Measurements from ENCODE around the gene PRR22.
"Not testable (repeated sequence)": the region's sequence is repeated elsewhere in the genome, so short reads cannot be mapped to it uniquely, and the experiment has no call there.

Gene PRR22

GRCh38 chr19:5789886-5790558 is 5.5 kb upstream of the PRR22 start:
- DNase-seq: no peak

DNA sequence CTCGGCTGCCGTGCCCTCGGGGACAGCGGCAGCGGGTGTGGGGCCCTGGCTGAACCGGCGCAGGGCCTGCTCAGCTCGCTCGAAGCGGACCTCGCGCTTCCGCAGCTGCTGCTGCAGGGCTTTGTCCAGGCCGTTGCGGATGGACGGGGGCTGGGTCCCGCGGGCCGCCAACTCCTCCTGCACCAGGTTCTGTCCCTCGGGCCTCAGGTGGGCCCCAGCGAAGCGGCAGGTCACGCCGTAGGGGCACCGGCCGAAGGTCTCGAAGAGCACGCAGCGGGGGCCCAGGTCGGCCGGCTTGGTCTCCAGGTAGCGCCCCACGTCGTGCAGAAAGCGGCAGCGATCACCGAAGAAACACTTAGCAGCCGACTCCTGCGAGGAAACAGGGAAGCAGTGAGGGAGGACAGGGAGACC is 4.8 kb upstream of the PRR22 start:
- DNase-seq: no peak

- DNase-seq: no peak
Observed at GRCh38 chr19:5788422-5788821, 3.9 kb upstream of the PRR22 start.

DNA sequence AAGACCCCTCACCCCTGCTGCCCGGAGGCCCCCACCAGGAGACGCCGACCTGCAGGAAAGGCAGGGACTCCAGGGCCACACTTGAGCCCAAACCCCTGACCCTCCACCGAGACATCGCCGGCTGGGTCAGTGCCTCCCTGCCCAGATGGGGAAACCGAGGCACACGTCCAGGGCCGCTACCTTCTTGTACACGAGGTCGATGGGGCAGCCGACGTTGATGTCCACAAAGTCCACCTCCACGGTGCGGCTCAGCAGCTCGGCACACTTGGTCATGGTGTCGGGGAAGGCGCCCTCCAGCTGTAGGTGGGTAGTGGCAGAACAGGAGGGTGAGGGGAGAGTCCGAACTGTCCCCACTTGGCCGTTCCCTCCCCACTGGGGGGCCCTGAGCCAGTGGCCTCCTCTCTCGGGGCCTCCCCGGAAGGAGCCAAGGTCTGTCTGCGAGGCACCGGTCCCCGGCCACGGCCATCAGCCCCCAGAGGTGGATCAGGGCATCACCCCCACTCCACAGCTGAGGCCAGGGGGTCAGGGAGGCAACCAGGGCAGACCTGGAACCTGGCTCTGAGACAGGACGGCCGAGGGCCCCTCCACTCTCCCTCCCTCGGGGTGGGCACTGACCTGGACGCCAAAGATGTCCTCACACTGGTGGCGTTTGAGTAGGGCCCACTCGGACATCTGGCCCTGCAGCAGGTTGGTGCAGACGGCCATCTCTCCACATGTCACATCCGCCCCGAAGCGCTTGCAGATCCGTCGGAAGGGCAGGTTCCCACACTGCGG is 3.0 kb upstream of the PRR22 start:
- no peak for DNase-seq

DNA sequence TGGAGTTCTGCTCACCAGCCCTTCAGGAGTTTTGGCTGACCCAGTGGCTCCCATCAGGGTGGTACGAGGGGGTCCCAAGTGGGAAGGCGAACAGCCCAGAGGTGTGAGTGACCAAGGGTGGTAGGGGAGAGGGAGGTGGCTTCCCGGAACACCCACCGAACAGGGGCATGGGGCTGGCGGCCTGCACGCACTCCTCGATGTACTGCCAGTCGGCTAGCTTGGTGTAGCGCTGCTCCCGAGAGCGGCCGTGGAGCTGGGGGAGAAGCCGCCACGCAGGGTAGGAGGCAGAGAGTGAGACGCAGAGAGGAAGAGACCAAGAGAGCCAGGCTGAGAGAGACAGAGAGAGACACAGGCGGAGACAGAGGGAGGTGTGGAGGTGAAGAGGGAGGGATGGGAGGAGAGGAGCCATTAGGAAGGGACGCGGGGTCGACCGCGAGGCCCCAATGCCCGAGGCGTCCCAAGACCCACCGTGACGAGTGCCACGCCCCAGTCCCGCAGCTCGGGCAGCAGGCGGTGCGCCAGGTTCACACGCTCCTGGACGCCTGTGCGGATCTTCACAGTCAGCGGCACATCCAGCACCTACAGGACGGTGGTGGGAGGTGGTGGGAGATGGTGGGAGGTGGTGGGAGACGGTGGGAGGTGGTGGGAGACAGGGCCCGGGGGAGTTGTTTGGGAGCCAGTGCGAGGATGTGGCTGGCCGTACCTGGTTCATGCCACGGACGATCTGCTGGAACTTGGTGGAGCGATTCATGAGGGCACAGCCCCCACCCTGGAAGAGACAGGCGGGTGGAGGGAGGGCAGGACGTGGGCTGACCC is 2.3 kb upstream of the PRR22 start:
- DNase-seq: no peak

- no peak for DNase-seq
Observed at GRCh38 chr19:5785423-5785822, 877 bp upstream of the PRR22 start.

DNA sequence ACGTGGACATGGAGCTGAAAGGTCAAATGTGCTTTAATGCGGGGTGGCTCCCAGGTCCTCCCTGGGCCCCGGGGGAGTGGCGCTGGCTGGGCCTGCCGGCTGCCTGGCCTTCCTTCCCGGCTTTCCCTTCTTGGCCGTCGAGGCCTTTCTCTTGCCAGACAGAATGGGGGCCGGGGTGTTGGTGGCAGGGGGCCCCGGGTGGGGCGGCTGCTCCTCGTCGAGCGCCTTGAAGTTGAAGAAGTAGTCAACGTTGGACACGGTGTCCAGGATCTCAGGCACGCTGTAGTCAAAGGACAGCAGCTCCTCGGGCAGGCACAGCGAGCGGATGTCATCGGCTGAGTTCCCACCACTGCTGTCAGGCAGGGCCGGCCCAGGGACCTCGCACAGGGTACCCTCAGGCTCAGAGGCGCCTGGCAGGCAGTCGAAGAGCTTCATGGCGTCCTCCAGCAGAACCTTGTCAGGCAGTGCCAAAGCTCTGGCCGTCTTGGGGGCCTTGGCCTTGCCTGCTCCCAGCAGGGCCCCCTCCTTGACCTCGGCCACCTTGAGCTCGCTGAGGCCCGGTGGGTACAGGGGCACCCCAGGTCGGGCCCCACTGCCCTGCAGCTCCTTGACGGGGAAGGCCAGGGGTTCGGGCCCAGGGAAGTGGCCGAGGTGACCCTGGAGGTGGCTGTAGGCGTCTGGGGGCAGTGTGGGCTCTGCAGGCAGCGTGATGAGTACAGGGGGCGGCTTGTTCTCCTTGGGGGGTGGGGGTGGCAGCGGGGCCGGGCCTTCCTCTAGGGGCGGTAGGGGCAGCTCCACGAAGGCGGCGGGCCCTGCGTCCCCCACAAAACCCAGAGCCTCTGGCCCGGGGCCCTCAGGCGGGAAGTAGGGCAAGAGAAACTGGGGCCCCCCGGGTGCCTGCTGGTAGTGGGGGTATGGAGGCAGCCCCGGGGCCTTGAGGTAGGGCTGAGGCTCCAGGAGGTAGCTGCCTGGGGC is 1.3 kb downstream of the PRR22 start:
- no peak for DNase-seq

GRCh38 chr19:5782322-5782721 is 2.2 kb downstream of the PRR22 start:
- no peak for DNase-seq

GRCh38 chr19:5780916-5781315 is 3.6 kb downstream of the PRR22 start:
- not testable (repeated sequence) for DNase-seq

GRCh38 chr19:5778402-5778801 is 6.1 kb downstream of the PRR22 start:
- no peak for DNase-seq

DNA sequence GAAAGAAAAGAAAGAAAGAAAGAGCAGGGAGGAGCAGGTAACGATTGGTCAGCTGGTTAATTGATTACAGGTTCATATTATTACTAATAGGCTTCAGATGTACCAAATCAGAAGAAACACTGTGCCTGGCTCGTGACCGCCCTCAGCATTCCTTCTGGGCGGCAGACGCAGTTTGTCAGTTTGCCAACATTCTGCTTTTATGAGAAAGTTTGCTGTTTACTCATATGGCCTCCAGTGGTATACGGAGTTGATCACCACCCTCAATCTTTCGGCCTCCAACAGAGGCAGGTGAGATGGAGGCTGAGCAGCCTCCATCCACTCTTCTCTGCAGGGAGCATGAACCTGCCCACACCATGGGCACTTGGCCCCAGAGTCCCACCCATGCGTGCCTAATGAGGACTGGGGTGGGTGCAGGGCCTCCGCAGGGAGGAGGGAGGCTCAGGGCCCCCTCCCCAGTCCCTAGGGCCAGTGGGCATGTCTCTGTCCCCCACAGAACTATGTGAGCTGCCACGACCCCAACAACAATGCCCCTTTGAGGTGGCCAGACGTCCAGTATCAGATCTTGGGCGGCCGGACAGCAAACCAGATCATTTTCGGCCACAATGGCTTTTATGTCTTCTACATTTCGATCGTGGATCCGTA is 8.8 kb downstream of the PRR22 start:
- peak; percentile 82 for DNase-seq

GRCh38 chr19:5774921-5775320 is 9.6 kb downstream of the PRR22 start:
- no peak for DNase-seq

DNA sequence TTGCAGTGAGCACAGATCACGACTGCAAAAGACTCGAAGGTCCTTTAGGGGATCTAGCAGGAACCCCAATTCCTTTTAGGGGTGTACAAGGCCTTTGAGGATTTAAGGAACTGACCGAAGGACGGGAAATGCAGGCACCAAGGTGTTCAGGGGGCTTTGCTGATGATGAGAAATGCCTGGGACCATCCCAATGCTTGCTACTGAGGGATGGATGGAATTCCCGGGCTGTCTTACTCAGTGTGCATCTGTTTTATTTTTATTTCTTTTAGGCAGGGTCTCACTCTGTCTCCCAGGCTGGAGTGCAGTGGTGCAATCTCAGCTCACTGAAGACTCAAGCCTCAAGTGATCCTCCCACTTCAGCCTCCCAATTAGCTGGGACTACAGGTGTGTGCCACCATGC is 11.3 kb downstream of the PRR22 start:
- no peak for DNase-seq

DNA sequence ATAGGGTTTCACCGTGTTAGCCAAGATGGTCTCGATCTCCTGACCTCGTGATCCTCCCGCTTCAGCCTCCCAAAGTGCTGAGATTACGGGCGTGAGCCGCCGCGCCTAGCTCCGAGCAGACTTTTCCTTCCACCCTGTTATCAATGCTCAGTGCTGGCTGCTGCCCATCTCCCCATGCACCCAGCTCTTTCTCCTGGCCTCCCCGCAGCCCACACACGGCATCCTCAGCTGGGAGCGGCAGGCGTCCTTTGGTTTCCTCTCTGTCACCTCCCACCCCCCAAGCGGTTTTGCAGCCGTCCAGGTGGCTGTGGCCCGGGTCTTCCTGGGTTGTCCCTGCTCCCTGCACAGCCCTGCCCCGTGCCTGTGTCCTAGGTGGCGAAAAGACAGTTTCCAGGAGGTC is 12.1 kb downstream of the PRR22 start:
- DNase-seq: no peak

- no peak for DNase-seq
Observed at GRCh38 chr19:5767949-5768348, 16.6 kb downstream of the PRR22 start.

DNA sequence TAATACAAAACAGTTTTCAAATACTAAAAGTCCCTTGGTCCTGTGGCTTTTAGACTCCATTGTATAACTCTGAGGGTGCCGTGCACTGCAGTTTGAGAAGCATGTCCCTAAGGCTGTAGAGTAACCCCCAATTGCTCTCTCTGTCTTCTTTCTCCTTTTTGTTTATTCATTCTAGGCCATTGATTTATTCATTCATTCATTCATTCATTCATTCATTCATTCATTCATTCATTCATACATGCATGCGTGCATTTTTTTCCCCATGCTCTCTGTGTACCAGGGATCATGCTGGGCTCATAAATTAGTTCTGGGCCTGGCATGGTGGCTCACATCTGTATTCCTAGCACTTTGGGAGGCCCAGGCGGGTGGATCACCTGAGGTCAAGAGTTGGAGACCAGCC is 19.3 kb downstream of the PRR22 start:
- no peak for DNase-seq

- no peak for DNase-seq
Observed at GRCh38 chr19:5762608-5763217, 21.8 kb downstream of the PRR22 start.

- no peak for DNase-seq
Observed at GRCh38 chr19:5753743-5754142, 30.8 kb downstream of the PRR22 start.

DNA sequence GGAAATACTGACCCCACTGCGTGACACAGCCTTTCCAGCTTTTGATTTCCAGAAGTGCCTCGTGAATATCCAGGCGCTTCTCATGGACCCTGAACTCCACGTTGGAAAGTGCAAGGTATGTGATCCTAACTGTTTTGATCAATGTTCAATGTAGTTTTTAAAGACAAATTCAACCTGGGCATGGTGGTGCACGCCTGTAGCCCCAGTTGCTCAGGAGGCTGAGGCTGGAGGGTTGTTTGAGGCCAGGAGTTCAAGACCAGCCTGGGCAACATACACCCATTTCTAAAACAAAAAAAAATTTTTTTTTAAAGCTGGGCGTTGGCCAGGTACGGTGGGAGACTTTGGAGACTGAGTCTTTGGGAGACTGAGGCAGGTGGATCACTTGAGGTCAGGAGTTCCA is 32.8 kb downstream of the PRR22 start:
- no peak for DNase-seq

DNA sequence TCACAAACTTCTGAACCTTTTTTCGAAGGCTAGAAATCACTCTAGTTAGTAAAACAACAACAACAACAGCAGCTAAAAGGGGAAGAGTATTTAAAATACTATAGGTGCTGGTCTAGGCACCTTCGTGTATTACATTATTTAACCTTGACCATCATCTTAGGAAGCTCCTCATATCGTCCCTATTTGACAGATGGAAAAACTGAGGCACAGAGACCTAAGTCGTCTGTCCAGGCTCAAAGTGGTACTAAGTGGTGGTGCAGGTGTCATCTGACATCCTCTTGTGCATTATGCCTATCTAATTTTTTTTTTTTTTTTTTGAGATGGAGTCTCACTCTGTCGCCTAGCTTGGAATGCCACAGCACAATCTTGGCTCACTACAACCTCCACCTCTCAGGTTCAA is 35.0 kb downstream of the PRR22 start:
- DNase-seq: no peak

DNA sequence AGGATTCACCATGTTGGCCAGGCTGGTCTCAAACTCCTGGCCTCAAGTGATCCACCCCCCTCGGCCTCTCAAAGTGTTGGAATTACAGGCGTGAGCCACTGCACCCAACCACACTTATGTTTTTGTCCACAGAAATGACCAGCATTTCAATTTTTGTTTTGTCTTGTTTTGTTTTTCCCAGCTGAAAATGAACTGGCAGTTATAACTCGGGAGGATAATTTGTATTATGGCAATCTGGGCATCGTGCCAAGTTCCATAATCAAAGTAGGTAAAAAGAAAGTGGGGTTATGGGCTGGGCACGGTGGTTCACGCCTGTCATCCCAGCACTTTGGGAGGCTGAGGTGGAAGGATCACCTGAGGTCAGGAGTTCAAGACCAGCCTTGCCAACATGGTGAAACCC is 35.6 kb downstream of the PRR22 start:
- not testable (repeated sequence) for DNase-seq

DNA sequence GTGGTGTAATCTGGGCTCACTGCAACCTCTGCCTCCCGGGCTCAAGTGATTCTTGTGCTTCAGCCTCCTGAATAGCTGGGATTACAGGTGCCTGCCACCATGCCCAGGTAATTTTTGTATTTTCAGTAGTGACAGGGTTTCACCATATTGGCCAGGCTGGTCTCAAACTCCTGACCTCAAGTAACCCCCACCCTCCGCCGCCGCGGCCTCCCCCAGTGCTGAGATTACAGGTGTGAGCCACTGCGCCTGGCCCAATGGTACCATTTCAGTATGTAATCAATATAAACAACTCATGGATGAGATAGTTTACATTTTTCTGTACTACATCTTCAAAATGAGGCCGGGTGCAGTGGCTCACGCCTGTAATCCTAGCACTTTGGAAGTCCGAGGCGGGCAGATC is 39.5 kb downstream of the PRR22 start:
- DNase-seq: not testable (repeated sequence)

Measured in EL (cell line).